ENCODE results near the gene COCH. TPM values are rescaled to one million over a fixed set of nuclear protein-coding genes. Genes with fewer than 3 reads are reported as not detected.

Gene COCH
- total RNA-seq, 4 donors from 2014 or later: 1.9 to 19.6 (median 5.9) TPM

DNA sequence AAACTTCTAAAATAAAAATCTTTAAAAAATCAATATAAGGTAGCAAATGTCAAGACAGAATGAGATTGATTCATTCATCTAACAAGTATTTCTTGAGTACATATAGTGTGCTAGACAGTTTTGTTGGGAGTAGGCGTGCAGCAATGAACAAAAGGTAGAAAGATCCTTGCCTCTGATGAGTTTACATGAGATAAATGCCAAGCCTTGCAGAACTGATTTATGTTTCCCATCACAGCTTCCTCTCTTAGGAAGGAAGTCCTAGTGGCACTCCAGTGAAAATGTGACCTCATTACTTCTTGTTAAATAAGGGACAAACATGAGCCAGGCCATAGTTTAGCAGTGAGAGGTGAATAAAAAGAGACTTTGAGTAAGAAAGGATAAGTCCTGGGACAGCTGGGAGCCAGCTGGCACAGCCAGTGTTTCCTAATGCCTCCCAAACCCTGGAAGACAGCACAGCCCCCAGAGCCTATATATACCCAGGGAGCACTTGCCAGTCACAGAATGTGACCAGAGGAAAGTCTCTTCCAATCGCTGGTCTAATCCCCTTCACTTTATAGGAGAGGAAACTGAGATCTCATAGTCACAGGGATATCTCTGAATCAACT, 4.7 kb upstream of the COCH start:
- peaks cover 9% of the 10 kb centered on the region for H3K4me1 ChIP-seq
- no peaks in the 10 kb centered on the region for H3K9me3 ChIP-seq
- H3K4me3 ChIP-seq: no peak overlapping the region
- peaks cover 27% of the 10 kb centered on the region for H3K27me3 ChIP-seq
- no peaks in the 10 kb centered on the region for H3K36me3 ChIP-seq
- TF ChIP-seq POLR2AphosphoS5 (IDR thresholded peaks at IDR 0.05) (no peak), EP300 (IDR thresholded peaks at IDR 0.05) (no peak), POLR2A (IDR thresholded peaks at IDR 0.05) (no peak)
- TF ChIP-seq, protein P1, sequence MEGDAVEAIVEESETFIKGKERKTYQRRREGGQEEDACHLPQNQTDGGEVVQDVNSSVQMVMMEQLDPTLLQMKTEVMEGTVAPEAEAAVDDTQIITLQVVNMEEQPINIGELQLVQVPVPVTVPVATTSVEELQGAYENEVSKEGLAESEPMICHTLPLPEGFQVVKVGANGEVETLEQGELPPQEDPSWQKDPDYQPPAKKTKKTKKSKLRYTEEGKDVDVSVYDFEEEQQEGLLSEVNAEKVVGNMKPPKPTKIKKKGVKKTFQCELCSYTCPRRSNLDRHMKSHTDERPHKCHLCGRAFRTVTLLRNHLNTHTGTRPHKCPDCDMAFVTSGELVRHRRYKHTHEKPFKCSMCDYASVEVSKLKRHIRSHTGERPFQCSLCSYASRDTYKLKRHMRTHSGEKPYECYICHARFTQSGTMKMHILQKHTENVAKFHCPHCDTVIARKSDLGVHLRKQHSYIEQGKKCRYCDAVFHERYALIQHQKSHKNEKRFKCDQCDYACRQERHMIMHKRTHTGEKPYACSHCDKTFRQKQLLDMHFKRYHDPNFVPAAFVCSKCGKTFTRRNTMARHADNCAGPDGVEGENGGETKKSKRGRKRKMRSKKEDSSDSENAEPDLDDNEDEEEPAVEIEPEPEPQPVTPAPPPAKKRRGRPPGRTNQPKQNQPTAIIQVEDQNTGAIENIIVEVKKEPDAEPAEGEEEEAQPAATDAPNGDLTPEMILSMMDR (IDR thresholded peaks at IDR 0.05): no peak
- no peak overlapping the region for H3K27ac ChIP-seq
- DNase-seq (ENCODE audit: low spot score in 2 of 2): no peak
- 73% methylated on average over 2 of the region's 2 CpGs for WGBS

DNA sequence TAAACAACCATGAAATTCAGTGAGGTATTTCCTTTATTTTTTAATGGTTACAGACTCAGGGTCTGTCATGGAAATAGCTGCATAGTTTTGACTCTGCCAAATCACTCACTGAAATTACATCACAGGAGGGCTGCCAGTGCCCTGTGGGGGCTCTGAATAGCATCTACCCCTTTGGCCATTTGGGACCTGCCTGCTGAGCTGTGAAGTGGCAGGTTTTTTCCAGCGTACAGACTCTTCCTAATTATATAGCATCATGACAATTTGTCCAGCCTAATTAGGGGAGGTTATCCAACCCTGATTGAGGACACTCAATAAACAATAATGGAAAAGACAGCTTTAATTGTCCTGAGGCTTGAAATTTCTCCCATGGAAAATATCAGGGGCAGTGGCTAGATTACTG, 1.8 kb upstream of the COCH start:
- no peak for DNase-seq (ENCODE audit: low spot score in 2 of 2)
- WGBS: 70% methylated on average over 1 of the region's 1 CpG
- Histone ChIP-seq H3K27ac (no peak overlapping the region), H3K27me3 (peaks cover 49% of the 10 kb centered on the region), H3K4me1 (peaks cover 17% of the 10 kb centered on the region), H3K9me3 (no peaks in the 10 kb centered on the region), H3K4me3 (no peak overlapping the region), H3K36me3 (no peaks in the 10 kb centered on the region)
- TF ChIP-seq POLR2AphosphoS5 (IDR thresholded peaks at IDR 0.05): no peak
- TF ChIP-seq, protein P1 (IDR thresholded peaks at IDR 0.05): no peak
- no peak for TF ChIP-seq EP300 (IDR thresholded peaks at IDR 0.05)
- no peak for TF ChIP-seq POLR2A (IDR thresholded peaks at IDR 0.05)

DNA sequence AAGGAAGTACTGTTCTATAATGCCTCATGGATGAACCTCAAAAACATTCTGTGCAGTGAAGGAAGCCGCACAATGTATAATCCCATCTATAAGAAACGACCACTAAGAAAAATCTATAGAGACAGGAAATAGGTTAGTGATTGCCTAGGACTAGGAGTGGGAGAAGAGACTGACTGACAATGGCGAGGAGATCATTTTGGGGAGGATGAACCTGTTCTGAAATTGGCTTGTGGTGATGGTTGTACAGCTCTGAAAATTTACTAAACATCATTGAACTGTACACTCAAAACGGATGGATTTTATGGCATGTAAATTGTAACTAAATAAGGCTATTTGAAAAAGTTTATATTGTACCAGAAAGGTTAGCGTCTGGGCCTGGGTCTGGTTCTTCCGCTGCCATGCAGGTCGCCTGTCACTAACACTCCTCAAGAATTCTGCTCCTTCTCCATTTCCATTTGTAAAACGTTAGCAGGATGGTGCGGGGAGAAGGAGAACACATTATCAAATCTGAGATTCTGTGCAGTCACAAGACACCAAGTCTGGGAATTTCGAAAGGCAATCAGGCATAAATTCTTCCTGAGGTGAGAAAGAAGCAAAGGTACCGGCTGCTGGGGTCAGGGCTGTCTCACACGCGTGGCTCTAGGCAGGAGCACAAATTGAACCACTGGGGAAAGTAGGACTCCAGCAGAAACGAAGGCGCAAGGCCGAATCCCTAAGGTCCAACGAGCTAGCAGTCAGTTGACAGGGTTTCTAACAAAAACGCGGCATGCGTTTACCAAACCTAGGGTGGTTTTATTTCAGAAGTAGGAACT, 845 bp upstream of the COCH start:
- no peak for DNase-seq (ENCODE audit: low spot score in 2 of 2)
- Histone ChIP-seq H3K4me1 (peaks cover 17% of the 10 kb centered on the region), H3K4me3 (peak overlapping the region; percentile 57), H3K27ac (no peak overlapping the region), H3K27me3 (peaks cover 48% of the 10 kb centered on the region), H3K36me3 (no peaks in the 10 kb centered on the region), H3K9me3 (no peaks in the 10 kb centered on the region)
- 74% methylated on average over 20 of the region's 20 CpGs for WGBS
- TF ChIP-seq EP300 (IDR thresholded peaks at IDR 0.05): no peak
- TF ChIP-seq, protein P1 (IDR thresholded peaks at IDR 0.05): no peak

DNA sequence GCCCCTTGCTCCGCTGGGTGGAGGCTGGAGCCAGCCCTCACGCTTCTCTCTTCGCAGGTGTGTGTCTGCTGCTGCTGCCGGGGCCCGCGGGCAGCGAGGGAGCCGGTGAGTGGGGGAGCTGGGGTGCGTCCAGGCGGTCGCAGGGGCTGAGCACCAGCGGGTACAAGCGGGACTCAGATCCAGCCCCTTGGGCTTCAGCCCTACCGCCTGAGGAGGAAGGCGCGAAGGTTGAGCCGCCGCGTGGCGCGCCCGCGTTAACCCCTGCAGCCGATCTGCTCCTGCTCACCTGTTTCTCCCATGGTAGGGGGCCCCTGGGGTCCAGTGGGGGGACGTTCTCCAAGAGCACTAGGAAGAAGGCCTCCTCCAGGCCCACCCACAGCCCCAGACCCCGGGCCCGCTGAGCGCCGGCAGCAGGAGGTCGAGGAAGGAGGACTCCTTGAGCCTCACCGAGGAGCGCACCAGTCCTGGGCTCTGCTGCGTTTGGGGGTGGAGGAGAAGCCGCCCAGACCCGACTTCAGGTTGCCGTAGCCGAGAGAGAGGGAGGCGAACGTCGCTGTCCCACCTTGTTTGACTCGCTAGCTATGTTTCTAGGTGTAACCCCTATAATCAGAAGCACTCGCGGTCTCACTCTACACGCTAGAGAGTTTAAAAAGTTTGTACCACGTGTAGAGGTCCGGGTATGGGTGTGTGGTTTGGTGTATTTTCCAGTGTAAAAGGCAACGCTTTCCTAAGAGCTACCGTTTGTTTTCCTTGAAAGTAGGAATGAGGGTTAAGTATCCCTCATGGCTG, 834 bp downstream of the COCH start:
- peaks cover 49% of the 10 kb centered on the region for H3K27me3 ChIP-seq
- H3K9me3 ChIP-seq: no peaks in the 10 kb centered on the region
- no peaks in the 10 kb centered on the region for H3K36me3 ChIP-seq
- DNase-seq (ENCODE audit: low spot score in 2 of 2): no peak
- H3K27ac ChIP-seq: no peak overlapping the region
- H3K4me3 ChIP-seq: peak overlapping the region; percentile 57
- TF ChIP-seq, protein P1 (IDR thresholded peaks at IDR 0.05): no peak
- TF ChIP-seq POLR2AphosphoS5 (IDR thresholded peaks at IDR 0.05) (no peak), EP300 (IDR thresholded peaks at IDR 0.05) (no peak), POLR2A (IDR thresholded peaks at IDR 0.05) (no peak)
- H3K4me1 ChIP-seq: peaks cover 17% of the 10 kb centered on the region
- WGBS: 0% methylated on average over 13 of the region's 48 CpGs

DNA sequence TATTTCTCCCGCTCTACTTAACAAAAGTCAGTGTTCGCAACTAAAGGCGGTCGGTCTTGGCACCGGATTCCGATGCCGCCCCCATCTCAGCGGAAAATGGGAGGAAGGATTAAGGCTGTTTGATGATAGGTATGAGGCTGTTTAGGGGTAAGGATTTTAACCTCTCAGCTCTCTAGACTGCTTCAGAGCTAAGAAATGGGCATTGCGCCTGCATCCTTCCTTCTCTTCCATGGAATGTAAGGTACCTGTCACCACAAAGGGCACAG, 1.4 kb downstream of the COCH start:
- no peak for DNase-seq (ENCODE audit: low spot score in 2 of 2)
- WGBS: 14% methylated on average over 8 of the region's 9 CpGs
- H3K36me3 ChIP-seq: no peaks in the 10 kb centered on the region
- H3K4me1 ChIP-seq: peaks cover 17% of the 10 kb centered on the region
- H3K27ac ChIP-seq: no peak overlapping the region
- TF ChIP-seq, protein P1 (IDR thresholded peaks at IDR 0.05): no peak
- TF ChIP-seq POLR2A (IDR thresholded peaks at IDR 0.05): no peak
- TF ChIP-seq EP300 (IDR thresholded peaks at IDR 0.05): no peak
- no peak for TF ChIP-seq POLR2AphosphoS5 (IDR thresholded peaks at IDR 0.05)
- H3K27me3 ChIP-seq: peaks cover 49% of the 10 kb centered on the region
- no peak overlapping the region for H3K4me3 ChIP-seq
- no peaks in the 10 kb centered on the region for H3K9me3 ChIP-seq

Measured in suprapubic skin (tissue), 4 donors.